Endometrial microvascular endothelial cells (primary cell): ENCODE results near the gene NAP1L1. TPM values are rescaled to one million over a fixed set of nuclear protein-coding genes. Genes with fewer than 3 reads are reported as not detected.

ENCODE experiments used
- in situ Hi-C: cut with HindIII; loops from 2 replicates; pipeline ENCODE4 v1.10.0; 2017; ENCODE audit warnings: low sequenced_read_pairs, low pct_unique_long_range_greater_than_20kb; ENCODE audit errors: inconsistent ontology term
- total RNA-seq: library from RNA; depleted of rRNA; stranded (reverse); fragments of >200 nt; gene quantifications from one replicate; pipeline ENCODE4 v1.2.3, GENCODE V29; 2015; ENCODE audit errors: inconsistent ontology term

Gene NAP1L1
- total RNA-seq, 1 donor from 2014 or later, result 332 TPM

- in situ Hi-C loops, result loop anchor here (25.0 kb wide), 2 partner anchors 337 to 487 kb away; no protein-coding TSS in a partner anchor
Measured at GRCh38 chr12:76049575-76050251, 34.8 kb downstream of the NAP1L1 start.

- in situ Hi-C loops, result loop anchor here (25.0 kb wide), 2 partner anchors 335 to 485 kb away; no protein-coding TSS in a partner anchor
Measured at GRCh38 chr12:76047742-76048141, 36.7 kb downstream of the NAP1L1 start.

GRCh38 chr12:76047060-76047459 lies 37.4 kb downstream of the NAP1L1 start:
- in situ Hi-C loops, result loop anchor here (25.0 kb wide), 2 partner anchors 335 to 485 kb away; no protein-coding TSS in a partner anchor

GRCh38 chr12:76043377-76043776 lies 41.1 kb downstream of the NAP1L1 start:
- in situ Hi-C loops, result loop anchor here (25.0 kb wide), 2 partner anchors 331 to 481 kb away; no protein-coding TSS in a partner anchor

DNA sequence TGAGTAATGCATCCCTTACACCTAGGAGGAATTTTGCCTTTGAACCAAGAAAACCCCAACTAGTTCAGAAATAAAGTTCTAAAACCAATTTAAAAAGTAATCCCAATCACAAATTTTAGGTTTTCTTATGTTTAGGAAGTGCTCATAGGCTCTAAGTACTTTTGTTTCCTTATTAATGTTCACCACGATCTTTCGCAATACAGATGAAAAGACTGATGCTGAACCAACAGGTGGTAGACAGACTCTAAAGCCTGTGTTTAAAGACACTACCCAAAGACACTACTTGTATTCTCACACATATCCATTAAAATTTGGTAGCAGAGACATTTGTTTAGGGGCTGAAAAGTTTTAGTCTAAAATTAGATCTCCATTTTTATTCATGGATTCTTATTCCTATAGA lies 42.3 kb downstream of the NAP1L1 start:
- in situ Hi-C loops, result loop anchor here (25.0 kb wide), 2 partner anchors 330 to 480 kb away; no protein-coding TSS in a partner anchor

- in situ Hi-C loops, result loop anchor here (25.0 kb wide), 2 partner anchors 329 to 479 kb away; no protein-coding TSS in a partner anchor
Measured at GRCh38 chr12:76041406-76041805, 43.1 kb downstream of the NAP1L1 start.

DNA sequence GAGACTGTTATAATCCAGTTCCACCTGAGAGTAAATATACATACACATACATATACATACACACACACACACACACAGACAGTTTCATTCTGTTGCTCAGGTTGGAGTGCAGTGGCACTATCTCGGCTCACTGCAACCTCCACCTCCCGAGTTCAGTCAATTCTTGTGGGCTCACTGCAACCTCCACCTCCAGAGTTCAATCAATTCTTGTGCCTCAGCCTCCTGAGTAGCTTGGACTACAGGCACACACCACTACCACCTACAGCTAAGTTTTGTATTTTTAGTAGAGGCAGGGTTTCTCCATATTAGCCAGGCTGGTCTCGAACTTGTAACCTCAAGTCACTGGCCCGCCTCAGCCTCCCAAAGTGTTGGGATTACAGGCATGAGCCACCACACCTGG lies 44.0 kb downstream of the NAP1L1 start:
- in situ Hi-C loops, result loop anchor here (25.0 kb wide), 2 partner anchors 328 to 478 kb away; no protein-coding TSS in a partner anchor

DNA sequence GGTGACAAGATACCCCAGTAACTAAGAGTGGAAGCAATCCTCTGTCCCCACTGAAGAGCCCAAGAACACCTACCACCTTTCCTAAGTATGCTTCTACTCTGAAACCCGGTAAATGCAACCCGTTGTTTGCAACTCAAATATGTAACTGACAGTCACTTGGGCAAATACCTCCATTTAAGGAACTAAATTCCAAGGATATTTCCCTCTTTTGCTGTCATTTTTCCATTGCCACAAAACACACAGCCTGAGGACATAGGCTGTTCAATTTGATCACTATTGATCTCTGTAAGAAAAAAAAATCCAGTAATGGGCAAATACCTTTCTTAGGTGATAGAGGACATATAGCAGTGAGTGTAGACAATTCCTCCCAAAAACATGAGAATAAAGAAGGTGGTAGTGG lies 46.3 kb downstream of the NAP1L1 start:
- in situ Hi-C loops, result loop anchor here (25.0 kb wide), 2 partner anchors 326 to 476 kb away; no protein-coding TSS in a partner anchor

- in situ Hi-C loops, result loop anchor here (25.0 kb wide), 2 partner anchors 325 to 475 kb away; no protein-coding TSS in a partner anchor
Measured at GRCh38 chr12:76037130-76038103, 47.1 kb downstream of the NAP1L1 start.

GRCh38 chr12:76035045-76035444 lies 49.4 kb downstream of the NAP1L1 start:
- in situ Hi-C loops, result loop anchor here (25.0 kb wide), 2 partner anchors 323 to 473 kb away; no protein-coding TSS in a partner anchor

GRCh38 chr12:76033081-76034011 lies 51.1 kb downstream of the NAP1L1 start:
- in situ Hi-C loops, result loop anchor here (25.0 kb wide), 2 partner anchors 321 to 471 kb away; no protein-coding TSS in a partner anchor

DNA sequence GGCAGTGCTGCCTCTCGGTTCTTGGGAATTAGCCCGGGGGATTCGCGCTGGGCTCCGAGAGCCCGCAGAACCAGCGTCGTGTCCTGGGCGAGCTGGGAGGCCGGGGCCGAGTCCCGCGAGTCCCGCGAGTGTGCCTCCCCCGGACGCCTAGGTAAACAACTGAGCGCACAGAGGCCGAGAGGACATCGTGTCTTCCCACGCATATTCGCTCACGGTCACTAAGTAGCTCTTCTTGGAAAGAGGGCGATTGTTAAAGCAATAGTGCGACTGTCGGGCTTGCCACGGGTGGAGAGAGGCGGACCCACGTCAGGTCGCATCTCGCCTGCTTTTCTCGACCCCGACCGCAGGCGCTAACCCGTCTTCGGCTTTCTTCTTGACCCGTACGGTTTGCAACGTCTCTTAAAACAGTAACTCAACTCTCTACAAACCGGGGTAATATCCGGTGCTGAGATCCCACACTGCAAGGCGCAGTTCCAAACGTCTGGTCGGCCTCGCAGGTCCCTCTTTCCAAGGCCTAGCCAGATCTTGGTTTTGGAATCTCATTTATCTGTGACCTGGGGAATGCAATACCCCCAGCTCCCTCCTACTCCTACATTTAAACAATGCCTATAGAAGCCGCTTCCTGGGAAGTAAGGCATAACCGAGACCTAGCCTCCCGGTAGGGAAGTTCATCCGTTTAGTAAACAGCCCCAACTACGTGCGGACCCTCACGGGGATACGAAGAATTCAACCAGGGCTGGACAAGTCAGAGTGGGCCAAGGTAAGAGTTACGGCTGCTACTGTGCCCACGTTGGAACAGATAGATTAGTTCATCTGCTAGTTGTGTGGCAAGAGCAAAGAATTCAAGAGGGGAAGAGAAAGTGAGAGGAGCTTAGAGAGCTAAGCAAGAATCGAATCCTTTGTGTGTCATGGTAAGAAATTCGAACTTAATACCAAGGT lies 52.2 kb downstream of the NAP1L1 start:
- in situ Hi-C loops, result loop anchor here (25.0 kb wide), 2 partner anchors 320 to 470 kb away; no protein-coding TSS in a partner anchor

- in situ Hi-C loops, result loop anchor here (25.0 kb wide), 2 partner anchors 319 to 469 kb away; no protein-coding TSS in a partner anchor
Measured at GRCh38 chr12:76031414-76032042, 53.0 kb downstream of the NAP1L1 start, which contains the start of gene PHLDA1. TSS of gene PHLDA1 (minus strand) at chr12:76031776.

DNA sequence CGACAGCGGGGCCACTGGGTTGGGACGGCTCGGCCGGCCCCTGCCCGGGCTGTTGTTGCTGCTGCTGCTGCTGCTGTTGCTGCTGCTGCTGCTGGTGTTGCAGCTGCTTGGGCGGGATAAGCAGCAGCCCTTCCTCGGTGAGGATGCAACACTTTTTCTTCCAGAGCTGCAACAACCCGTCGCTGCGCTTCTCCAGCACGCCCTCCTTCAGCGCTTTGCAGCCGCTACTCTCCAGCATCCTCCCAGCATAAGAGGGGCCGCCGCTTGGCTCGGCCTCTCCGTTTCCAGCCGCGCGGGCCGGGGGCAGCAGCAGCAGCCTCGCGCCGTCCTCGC lies 53.4 kb downstream of the NAP1L1 start:
- in situ Hi-C loops, result loop anchor here (25.0 kb wide), 2 partner anchors 319 to 469 kb away; no protein-coding TSS in a partner anchor

DNA sequence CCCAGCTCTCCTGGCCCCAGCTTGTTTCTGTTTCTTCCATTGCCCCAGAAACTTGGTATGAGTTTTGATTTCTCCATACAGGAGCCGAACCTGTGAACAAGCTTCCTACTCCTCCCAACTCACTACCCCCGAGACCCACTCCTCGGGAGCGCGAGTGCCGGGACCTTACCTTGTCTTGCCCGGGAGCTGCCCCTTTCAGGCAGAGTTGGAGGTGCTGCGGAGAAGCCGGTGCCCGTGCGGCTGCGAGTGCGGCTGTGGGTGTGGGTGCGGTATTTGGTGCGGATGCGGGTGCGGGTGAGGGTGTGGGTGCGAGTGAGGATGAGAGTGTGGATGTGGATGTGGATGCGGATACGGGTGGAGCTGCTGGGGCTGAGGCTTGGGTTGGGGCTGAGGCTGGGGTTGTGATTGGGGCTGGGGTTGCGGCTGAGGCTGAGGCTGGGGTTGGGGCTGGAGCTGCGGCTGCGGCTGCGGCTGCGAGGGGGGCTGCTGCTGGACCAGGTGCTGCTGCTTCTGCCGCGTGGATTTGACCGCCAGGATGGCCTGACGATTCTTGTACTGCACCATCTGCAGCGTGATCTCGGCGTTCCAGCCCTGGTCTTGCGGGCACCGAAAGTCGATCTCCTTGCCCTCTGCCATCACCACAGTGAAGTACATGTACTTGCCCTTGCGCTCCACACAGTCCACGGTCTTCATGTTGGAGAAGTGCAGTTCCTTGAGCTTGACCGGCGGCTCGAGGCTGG lies 54.0 kb downstream of the NAP1L1 start:
- in situ Hi-C loops, result loop anchor here (25.0 kb wide), 2 partner anchors 318 to 468 kb away; no protein-coding TSS in a partner anchor

GRCh38 chr12:76029982-76030340 lies 54.5 kb downstream of the NAP1L1 start:
- in situ Hi-C loops, result loop anchor here (25.0 kb wide), 2 partner anchors 318 to 468 kb away; no protein-coding TSS in a partner anchor
